GM12864 (cell line): Measurements from ENCODE around the gene NINJ2.

Experiments
- DNase-seq: peaks from one replicate; pipeline ENCODE4 v3.0.0-alpha.2; 2011; ENCODE audit warnings: low read depth
- H3K4me3 ChIP-seq: 2 replicates; pipeline ENCODE4 v1.5.1; 2011; ENCODE audit warnings: mild to moderate bottlenecking, low read depth, low read length, control low read depth
- TF ChIP-seq, protein P1 (sequence below): IDR thresholded peaks from 2 replicates; pipeline ENCODE4 v1.5.1; 2011; ENCODE audit warnings: low read depth, mild to moderate bottlenecking, moderate library complexity, low read length, control low read depth, inconsistent platforms; ENCODE audit errors: missing control alignments

The NINJ2 gene

DNA sequence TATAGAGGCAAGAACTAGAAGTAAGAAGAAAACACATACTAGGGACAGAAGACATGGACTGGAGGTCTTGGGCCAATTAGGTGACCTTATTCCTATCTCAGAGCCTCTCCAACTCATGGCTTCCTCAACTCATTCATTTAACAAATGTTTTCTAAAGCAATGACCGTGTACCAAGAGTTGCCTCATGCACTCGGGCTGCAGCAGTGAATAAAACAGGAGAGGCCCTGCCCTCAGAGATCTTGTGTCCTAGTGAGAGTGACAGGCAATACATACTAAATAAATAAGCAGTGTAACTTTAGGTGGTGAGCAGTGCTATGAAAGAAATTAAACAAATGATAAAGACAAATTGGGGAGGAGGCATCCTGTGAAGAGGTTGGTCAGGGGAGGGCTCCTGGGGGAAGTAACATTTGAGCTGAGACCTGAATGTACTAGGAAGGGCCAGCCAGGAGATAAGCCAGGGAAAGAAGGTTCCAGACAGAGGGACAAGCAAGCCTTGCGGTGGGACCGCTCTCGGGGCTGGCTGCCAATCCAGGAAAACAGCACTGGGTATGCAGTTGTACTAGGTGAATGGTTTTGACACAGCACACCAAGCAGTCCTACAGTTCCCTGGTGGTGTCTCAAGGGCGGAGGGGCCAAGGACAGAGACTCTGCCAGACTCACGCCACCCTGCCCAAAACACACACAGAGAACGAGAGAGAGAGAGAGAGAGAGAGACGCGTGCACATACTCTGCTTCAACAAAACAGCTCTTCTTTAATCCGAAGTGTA, 1.3 kb downstream of the NINJ2 start:
- DNase-seq, result no peak
- H3K4me3 ChIP-seq, result peak overlapping the region; percentile 76
- TF ChIP-seq, protein P1, sequence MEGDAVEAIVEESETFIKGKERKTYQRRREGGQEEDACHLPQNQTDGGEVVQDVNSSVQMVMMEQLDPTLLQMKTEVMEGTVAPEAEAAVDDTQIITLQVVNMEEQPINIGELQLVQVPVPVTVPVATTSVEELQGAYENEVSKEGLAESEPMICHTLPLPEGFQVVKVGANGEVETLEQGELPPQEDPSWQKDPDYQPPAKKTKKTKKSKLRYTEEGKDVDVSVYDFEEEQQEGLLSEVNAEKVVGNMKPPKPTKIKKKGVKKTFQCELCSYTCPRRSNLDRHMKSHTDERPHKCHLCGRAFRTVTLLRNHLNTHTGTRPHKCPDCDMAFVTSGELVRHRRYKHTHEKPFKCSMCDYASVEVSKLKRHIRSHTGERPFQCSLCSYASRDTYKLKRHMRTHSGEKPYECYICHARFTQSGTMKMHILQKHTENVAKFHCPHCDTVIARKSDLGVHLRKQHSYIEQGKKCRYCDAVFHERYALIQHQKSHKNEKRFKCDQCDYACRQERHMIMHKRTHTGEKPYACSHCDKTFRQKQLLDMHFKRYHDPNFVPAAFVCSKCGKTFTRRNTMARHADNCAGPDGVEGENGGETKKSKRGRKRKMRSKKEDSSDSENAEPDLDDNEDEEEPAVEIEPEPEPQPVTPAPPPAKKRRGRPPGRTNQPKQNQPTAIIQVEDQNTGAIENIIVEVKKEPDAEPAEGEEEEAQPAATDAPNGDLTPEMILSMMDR, result no peak

DNA sequence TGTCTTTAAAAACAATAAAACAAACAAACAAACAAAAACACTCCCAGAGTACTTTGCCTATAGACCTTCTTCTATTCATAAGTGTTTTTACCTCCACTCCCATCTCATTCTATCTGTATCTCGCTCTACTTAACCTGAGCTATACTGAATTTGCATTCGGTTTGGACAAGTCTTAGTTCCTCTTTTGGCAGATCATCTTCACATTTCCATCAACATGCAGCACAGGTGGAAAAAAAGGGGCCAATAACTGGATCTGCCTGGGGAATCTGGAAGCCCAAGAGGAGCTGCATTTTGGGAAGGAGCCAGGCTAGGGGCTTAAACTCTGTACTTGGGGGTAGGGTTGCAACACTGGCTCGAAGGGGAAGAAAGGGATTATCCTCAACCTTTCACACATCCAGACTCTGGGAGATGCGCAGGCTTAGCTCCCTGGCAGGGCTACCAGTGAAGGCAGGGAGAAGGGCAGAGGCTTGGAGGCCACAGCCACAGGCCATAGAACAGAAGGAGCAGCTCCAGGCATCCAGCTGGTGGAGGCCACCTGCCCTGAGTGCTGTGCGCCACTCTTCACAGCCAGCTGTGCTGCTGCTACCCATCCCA, 4.1 kb downstream of the NINJ2 start:
- peak overlapping the region; percentile 2; the same call in 1 of the 2 replicates for H3K4me3 ChIP-seq
- TF ChIP-seq, protein P1, result no peak
- no peak for DNase-seq

DNA sequence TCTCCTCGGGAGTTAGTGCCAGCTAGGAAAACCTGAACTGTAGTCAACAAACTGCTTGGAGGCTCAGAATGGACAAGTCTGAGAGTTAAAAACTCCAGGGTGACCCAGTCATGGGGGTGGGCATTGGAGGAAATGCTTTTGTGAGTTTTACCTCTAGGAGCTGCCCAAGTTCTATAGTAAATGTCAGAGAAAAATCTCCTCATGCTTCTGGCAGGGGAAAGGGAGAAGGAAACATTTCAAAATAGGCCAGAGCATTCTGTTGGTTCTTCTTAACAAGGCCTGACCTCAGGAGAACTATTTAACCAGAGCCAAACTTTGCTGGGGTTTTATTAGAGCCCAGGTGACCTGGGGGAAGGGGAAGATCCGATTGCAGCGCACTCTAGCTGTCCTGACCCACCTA, 12.3 kb downstream of the NINJ2 start:
- TF ChIP-seq, protein P1, result peak; percentile 24
- no peak for DNase-seq
- H3K4me3 ChIP-seq, result no peak overlapping the region

DNA sequence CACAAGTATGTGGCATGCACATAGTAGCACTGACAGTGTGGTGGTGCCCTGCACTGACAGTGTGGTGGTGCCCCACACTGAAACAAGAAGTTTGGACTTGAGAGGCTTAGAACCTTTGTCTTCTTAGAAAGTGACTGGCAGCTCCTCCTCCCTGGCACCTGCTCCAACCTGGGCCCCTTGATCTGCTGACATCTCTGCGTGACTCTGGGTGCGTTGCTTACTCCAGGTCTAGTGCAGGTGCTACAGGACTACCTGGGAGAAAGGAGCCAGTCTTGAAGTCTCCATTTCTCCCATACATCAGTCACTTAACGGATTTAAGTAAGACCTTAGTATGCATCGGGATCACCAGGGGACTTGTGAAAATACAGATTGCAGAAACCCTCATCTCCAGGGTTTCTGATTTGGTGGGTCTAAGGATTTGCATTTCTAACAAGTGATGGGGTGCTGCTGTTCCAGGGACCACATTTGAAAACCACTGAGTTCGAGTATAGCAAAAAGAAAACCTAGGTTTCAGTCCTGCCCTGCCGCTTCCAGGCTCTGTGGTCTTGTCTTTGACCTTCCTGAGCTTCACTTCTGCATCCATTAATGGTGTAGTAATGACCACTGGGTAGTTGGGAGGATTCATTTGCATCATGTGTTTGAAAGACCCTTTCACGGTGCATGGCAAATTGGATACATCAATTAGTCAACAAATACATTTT, 15.7 kb downstream of the NINJ2 start:
- TF ChIP-seq, protein P1, result no peak
- no peak for DNase-seq
- H3K4me3 ChIP-seq, result no peak overlapping the region

DNA sequence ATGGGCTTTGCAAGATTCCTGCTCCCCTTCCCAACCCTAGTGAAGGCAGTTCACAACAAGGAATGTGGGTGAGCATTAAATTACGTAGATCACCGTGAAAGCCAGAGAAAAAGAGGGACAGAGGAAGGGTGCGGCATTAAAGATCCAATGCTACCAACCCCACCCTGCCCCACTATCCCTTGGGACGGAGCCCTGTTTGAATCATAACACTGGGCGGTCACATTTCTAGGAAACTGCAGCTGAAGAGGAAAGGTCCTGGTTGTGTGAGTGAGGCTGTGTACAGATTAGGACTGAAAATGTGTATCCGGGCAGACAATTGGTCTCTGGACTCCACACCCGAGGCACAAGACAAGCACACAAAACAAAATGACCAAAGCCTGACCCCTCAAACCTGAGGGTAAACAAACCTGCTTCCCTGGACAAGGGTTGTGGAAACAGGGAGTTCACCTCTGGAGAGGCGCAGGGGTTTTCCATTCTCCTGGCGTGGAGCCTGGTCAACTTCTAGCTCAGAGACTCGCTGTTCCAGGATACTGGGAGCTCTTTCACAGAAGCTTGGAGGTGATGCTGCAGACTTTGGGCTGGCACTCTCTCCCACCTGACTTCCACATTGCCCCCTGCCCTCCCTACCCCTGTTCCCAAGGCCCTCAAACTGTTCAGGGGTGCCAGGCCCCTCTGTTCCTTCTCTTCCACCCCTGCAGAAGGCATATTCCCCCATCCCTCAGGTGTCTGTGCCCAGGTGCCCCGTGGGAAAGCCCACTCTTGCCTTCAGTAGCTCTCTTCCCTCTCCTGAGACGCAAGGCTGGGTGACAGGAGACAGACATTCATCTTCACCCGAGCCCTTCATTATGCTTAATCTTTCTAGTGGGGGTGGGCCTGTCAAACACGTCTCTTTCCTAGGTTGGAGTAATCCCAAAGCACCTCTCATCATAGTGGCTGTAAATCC, 16.5 kb downstream of the NINJ2 start:
- TF ChIP-seq, protein P1, result no peak
- no peak overlapping the region for H3K4me3 ChIP-seq
- DNase-seq, result no peak

DNA sequence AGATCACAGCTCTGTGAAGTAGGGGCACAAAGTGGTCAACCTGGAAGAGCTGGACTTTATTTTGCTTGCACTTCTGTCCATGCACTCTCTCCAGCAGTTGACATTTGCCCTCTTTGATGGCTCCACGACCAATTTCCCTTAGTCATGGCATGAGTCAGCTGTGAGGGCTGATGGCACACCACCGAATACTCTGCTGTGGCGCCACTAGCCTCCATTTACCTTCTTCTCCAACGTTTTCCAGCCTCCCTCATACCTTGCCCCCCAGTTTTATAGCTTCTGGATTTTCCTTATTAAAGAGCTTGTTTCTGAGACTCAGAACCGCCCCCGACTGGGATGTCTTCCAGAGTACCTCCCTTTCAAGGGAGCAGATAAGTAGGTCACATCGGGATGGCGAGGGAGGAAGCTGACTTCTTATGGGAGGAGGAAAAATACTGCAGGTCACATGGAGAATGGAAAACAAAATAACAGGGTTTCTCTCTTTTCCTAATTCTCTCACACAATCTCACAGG, 17.6 kb downstream of the NINJ2 start:
- no peak for DNase-seq
- no peak overlapping the region for H3K4me3 ChIP-seq
- TF ChIP-seq, protein P1, result no peak
